SU-DHL-6 (cell line): Measurements from ENCODE around the gene NAPG.

Experiments used
- H2AFZ ChIP-seq: fragments of 200-600 bp; sonication (generic); 2 replicates; pipeline ENCODE4 v1.6.1; 2014; ENCODE audit warnings: low read depth, mild to moderate bottlenecking, moderate library complexity, mixed read lengths, antibody characterized with exemption, low read length; ENCODE audit not compliant: severe bottlenecking
- H3F3A ChIP-seq: fragments of 200-600 bp; shearing (Covaris generic); 2 replicates; pipeline ENCODE4 v1.6.0; 2016; ENCODE audit warnings: antibody characterized with exemption, mild to moderate bottlenecking; ENCODE audit not compliant: insufficient read depth
- H3K27ac ChIP-seq: fragments of 200-600 bp; sonication (generic); 2 replicates; pipeline ENCODE4 v1.5.1; 2016; ENCODE audit warnings: low read depth, mild to moderate bottlenecking, low read length, moderate library complexity, mixed read lengths
- H3K27me3 ChIP-seq: fragments of 200-600 bp; sonication (generic), shearing (Covaris generic); 2 replicates; pipeline ENCODE4 v1.6.0; 2014; ENCODE audit warnings: mild to moderate bottlenecking, low read length
- H3K36me3 ChIP-seq: fragments of 200-600 bp; sonication (generic); 2 replicates; pipeline ENCODE4 v1.6.1; 2014; ENCODE audit warnings: mild to moderate bottlenecking, low read length, mixed read lengths
- H3K4me2 ChIP-seq: fragments of 300-600, 200-600 bp; shearing (Covaris generic), sonication (generic); 2 replicates; pipeline ENCODE4 v1.6.0; 2014; ENCODE audit warnings: low read length, low read depth, mild to moderate bottlenecking; ENCODE audit not compliant: poor library complexity, severe bottlenecking
- H3K4me3 ChIP-seq: fragments of 200-600 bp; sonication (generic); 2 replicates; pipeline ENCODE4 v1.5.1; 2014; ENCODE audit warnings: antibody characterized with exemption, low read length, mild to moderate bottlenecking, mixed read lengths; ENCODE audit not compliant: insufficient read depth, poor library complexity, severe bottlenecking
- H3K79me2 ChIP-seq: fragments of 200-600 bp; sonication (generic); 2 replicates; pipeline ENCODE4 v1.6.1; 2014; ENCODE audit warnings: mild to moderate bottlenecking, low read length, moderate library complexity; ENCODE audit not compliant: insufficient read depth
- H3K9ac ChIP-seq: fragments of 200-600 bp; sonication (generic); 2 replicates; pipeline ENCODE4 v1.7.0; 2014; ENCODE audit warnings: mild to moderate bottlenecking, low read length
- H3K9me2 ChIP-seq: fragments of 200-600 bp; sonication (generic); replicated peaks from 2 replicates; pipeline ENCODE4 v1.6.1; 2014; ENCODE audit warnings: low read length; ENCODE audit not compliant: insufficient read depth
- H3K9me3 ChIP-seq: fragments of 200-600 bp; sonication (generic); 2 replicates; pipeline ENCODE4 v1.6.1; 2014; ENCODE audit warnings: low read length, mixed read lengths; ENCODE audit not compliant: insufficient read depth
- H4K20me1 ChIP-seq: fragments of 200-600 bp; sonication (generic); 2 replicates; pipeline ENCODE4 v1.6.1; 2014; ENCODE audit warnings: low read depth, mild to moderate bottlenecking, antibody characterized with exemption, low read length, moderate library complexity, mixed read lengths
- EZH2phosphoT487 ChIP-seq: fragments of 200-600 bp; sonication (generic), shearing (Covaris generic); conservative IDR thresholded peaks from 2 replicates; pipeline ENCODE4 v1.6.1; 2018; ENCODE audit warnings: mild to moderate bottlenecking, antibody characterized with exemption, low read length, moderate library complexity, mixed read lengths
- TF ChIP-seq, protein P1 (sequence below): fragments of 200-600 bp; sonication (generic); IDR thresholded peaks from one replicate; pipeline ENCODE4 v1.5.1; 2017; ENCODE audit warnings: antibody characterized with exemption, mild to moderate bottlenecking, low read length, moderate library complexity; ENCODE audit not compliant: insufficient read depth, poor library complexity, severe bottlenecking

NAPG gene

DNA sequence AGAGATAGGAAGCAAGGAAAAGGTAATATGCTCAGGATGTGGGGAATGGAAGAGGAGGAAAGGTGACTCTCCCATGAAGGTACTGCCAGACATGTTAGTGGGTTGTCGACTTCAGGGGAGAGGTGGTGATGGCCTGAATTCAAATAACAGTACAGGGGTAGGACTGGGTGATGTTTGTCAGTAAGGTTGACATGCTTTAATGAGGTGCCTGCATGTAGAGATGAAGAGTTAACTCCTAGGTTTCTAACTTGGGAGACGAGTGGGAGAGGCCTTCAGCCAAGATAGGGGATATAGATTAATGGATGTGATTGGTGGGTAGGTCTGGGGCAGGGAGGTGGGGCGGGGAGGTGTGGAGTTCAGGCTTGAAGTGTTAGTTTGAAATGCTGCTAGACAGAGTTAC, 2.6 kb downstream of the NAPG start:
- Histone ChIP-seq H3K79me2 (peaks cover 72% of the 10 kb centered on the region), H3K4me2 (peak overlapping the region; percentile 19), H3K27me3 (no peaks in the 10 kb centered on the region)

DNA sequence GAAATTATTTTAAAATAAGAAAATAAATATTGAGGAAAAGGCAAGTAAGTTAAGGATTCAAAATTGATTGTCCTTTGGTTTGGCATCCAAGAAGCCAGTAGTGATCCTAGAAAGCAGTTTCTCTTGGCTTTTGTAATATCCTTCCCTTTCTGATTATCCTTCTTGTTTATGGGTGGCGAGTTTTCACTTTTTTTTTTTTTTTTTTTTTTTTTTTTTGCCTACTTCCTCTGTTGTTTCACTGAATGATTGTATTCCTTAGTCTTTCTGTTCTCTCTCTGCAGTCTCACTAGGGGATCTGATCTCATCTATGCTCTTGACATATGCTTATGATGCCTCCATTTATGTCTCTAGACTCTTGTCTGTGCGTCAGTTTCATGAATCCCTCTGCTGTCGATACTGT, 4.2 kb downstream of the NAPG start:
- peaks cover 83% of the 10 kb centered on the region for H3K79me2 ChIP-seq

More for the DNA sequence above, 2.6 kb downstream of the NAPG start:
- Histone ChIP-seq H4K20me1 (0 out of 2 replicates have a peak, but pooled peaks cover 10% of the 10 kb centered on the region), H3F3A (0 out of 2 replicates have a peak, but pooled peaks cover 4% of the 10 kb centered on the region), H3K9me3 (no peaks in the 10 kb centered on the region), H3K36me3 (peaks cover 15% of the 10 kb centered on the region; the same call in 1 of the 2 replicates), H3K4me3 (no peak overlapping the region), H3K9ac (no peak overlapping the region), H3K9me2 (no peaks in the 10 kb centered on the region), H3K27ac (no peak overlapping the region), H2AFZ (no peak overlapping the region)
- TF ChIP-seq EZH2phosphoT487, result no peak
- TF ChIP-seq, protein P1, sequence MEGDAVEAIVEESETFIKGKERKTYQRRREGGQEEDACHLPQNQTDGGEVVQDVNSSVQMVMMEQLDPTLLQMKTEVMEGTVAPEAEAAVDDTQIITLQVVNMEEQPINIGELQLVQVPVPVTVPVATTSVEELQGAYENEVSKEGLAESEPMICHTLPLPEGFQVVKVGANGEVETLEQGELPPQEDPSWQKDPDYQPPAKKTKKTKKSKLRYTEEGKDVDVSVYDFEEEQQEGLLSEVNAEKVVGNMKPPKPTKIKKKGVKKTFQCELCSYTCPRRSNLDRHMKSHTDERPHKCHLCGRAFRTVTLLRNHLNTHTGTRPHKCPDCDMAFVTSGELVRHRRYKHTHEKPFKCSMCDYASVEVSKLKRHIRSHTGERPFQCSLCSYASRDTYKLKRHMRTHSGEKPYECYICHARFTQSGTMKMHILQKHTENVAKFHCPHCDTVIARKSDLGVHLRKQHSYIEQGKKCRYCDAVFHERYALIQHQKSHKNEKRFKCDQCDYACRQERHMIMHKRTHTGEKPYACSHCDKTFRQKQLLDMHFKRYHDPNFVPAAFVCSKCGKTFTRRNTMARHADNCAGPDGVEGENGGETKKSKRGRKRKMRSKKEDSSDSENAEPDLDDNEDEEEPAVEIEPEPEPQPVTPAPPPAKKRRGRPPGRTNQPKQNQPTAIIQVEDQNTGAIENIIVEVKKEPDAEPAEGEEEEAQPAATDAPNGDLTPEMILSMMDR, result no peak

DNA sequence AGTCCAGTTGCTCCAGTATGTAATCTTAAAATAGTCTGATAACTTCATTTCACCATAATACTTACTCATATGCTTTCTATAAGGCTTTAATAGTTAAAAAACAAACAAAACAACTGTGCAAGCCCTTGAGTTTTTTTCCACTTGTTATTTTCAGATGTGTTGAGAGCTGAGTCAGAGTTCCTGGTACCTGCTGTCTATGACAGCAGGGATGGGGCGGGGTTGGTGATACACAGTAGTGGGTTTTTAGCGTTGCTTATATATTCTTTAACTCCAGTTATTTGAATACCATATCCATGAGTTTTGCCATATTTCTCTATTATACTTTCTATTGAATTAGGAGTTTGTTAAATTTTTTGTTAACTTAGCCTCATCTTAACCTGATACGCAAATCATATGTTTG, 5.0 kb downstream of the NAPG start:
- no peak overlapping the region for H3K4me2 ChIP-seq
- no peak for TF ChIP-seq EZH2phosphoT487
- TF ChIP-seq, protein P1, result no peak
- H3K4me3 ChIP-seq, result no peak overlapping the region

More for the DNA sequence above, 4.2 kb downstream of the NAPG start:
- H3K36me3 ChIP-seq, result peaks cover 17% of the 10 kb centered on the region; the same call in 1 of the 2 replicates
- H2AFZ ChIP-seq, result no peak overlapping the region
- no peaks in the 10 kb centered on the region for H3K9me2 ChIP-seq
- 0 out of 2 replicates have a peak, but pooled peaks cover 4% of the 10 kb centered on the region for H3F3A ChIP-seq
- no peaks in the 10 kb centered on the region for H3K9me3 ChIP-seq
- H3K4me2 ChIP-seq, result no peak overlapping the region
- H3K27ac ChIP-seq, result no peak overlapping the region
- no peak overlapping the region for H3K9ac ChIP-seq
- 0 out of 2 replicates have a peak, but pooled peaks cover 10% of the 10 kb centered on the region for H4K20me1 ChIP-seq
- no peak for TF ChIP-seq EZH2phosphoT487
- TF ChIP-seq, protein P1, result no peak
- H3K27me3 ChIP-seq, result no peaks in the 10 kb centered on the region
- H3K4me3 ChIP-seq, result no peak overlapping the region

More for the DNA sequence above, 5.0 kb downstream of the NAPG start:
- Histone ChIP-seq H2AFZ (no peak overlapping the region), H3K36me3 (peaks cover 17% of the 10 kb centered on the region; the same call in 1 of the 2 replicates), H3F3A (0 out of 2 replicates have a peak, but pooled peaks cover 4% of the 10 kb centered on the region), H3K9me2 (no peaks in the 10 kb centered on the region), H3K79me2 (peaks cover 86% of the 10 kb centered on the region), H4K20me1 (0 out of 2 replicates have a peak, but pooled peaks cover 10% of the 10 kb centered on the region), H3K27ac (no peak overlapping the region), H3K9me3 (no peaks in the 10 kb centered on the region), H3K9ac (no peak overlapping the region), H3K27me3 (no peaks in the 10 kb centered on the region)
